GM12864 (cell line): ENCODE data around the gene LRIT2.

ENCODE experiments used
- DNase-seq: peaks from one replicate; pipeline ENCODE4 v3.0.0-alpha.2; 2011; ENCODE audit warnings: low read depth
- H3K4me3 ChIP-seq: 2 replicates; pipeline ENCODE4 v1.5.1; 2011; ENCODE audit warnings: mild to moderate bottlenecking, low read depth, low read length, control low read depth
- TF ChIP-seq, protein P1 (sequence below): IDR thresholded peaks from 2 replicates; pipeline ENCODE4 v1.5.1; 2011; ENCODE audit warnings: low read depth, mild to moderate bottlenecking, moderate library complexity, low read length, control low read depth, inconsistent platforms; ENCODE audit errors: missing control alignments

The LRIT2 gene

DNA sequence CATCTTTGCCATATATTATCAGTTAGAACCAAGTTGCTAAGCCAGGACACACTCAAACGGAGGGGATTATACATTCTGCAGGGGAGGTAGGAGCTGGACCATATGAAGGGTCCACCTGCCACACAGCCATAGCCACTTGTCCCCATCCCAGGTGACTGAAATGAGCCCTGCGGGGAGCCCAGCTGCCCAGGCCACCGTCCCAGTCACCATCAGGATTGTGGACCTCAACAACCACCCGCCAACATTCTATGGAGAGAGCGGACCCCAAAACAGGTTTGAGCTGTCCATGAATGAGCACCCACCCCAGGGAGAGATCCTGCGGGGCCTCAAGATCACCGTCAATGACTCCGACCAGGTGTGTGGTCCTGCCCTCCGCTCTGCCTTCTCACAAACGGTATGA lies 17.3 kb downstream of the LRIT2 start:
- TF ChIP-seq, protein P1, sequence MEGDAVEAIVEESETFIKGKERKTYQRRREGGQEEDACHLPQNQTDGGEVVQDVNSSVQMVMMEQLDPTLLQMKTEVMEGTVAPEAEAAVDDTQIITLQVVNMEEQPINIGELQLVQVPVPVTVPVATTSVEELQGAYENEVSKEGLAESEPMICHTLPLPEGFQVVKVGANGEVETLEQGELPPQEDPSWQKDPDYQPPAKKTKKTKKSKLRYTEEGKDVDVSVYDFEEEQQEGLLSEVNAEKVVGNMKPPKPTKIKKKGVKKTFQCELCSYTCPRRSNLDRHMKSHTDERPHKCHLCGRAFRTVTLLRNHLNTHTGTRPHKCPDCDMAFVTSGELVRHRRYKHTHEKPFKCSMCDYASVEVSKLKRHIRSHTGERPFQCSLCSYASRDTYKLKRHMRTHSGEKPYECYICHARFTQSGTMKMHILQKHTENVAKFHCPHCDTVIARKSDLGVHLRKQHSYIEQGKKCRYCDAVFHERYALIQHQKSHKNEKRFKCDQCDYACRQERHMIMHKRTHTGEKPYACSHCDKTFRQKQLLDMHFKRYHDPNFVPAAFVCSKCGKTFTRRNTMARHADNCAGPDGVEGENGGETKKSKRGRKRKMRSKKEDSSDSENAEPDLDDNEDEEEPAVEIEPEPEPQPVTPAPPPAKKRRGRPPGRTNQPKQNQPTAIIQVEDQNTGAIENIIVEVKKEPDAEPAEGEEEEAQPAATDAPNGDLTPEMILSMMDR, result no peak
- no peak overlapping the region for H3K4me3 ChIP-seq
- DNase-seq, result no peak

DNA sequence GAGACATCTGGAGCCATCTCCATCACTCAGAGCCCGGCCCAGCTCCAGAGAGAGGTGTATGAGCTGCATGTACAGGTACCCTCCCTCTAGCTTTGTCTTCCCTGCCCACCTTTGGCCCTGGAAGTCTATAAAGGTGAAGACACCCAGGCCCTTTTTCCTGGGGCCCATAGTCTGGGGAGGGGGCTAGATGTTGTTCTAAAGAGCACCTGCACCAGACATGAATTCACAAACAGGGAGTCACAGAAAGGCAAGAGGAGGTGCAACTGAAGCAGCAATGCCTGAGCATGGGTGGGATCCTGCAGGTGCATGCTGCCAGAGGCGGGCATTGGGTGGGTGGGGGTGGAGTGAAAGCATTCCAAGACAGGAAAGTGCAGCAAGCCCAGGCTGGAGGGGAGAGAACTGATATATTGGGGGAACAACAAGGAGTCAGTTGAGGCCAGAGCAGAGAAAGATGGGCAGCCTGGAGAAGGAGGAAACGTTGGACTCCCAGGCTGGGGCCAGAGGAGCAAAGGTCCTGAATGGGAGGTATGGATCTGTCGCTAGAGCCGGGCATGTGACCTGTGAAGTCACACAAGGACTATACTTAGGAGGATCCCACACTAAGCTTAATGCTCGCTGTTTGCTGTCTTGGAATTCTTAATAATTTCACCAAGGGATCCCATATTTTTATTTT lies 19.4 kb downstream of the LRIT2 start:
- TF ChIP-seq, protein P1, result no peak
- DNase-seq, result no peak
- H3K4me3 ChIP-seq, result no peak overlapping the region

DNA sequence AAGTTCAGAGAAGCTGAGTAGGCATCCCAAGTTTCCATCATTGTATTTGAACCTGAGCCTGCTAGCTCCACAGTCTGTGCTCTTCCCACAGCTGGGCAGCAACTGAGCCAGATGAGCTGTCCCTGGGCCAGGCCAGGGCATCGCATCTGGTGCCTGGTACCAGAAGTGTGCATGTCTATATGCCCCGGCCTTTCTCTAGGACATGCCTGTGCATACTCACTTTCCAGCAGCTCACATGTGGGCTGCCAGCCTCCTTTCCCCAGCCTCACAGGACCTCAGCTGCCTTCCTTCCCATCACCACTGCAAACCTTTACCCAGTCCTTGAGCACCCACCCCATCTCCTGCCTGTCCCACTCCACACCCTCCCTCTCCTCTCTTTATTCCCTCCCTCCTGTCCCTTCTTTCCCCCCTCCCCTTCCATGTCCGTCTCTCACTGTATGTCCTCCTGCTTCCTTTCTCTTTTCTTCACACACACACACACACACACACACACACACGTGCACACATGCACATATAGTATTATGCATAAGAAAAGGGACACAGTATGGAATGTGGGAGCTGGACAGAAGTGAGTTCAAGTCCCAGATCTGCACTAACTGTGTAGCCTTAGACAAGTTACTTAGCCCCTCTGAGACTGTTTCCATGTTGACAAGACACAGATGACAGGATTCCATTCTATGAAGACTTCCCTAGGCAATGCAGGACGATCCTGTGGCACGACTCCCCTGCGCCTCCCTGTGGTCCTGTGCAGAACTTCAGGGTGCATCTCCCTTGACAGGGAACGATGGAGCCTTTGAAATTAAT lies 20.1 kb downstream of the LRIT2 start:
- DNase-seq, result peak; percentile 24
- H3K4me3 ChIP-seq, result no peak overlapping the region
- TF ChIP-seq, protein P1, result peak; percentile 98

DNA sequence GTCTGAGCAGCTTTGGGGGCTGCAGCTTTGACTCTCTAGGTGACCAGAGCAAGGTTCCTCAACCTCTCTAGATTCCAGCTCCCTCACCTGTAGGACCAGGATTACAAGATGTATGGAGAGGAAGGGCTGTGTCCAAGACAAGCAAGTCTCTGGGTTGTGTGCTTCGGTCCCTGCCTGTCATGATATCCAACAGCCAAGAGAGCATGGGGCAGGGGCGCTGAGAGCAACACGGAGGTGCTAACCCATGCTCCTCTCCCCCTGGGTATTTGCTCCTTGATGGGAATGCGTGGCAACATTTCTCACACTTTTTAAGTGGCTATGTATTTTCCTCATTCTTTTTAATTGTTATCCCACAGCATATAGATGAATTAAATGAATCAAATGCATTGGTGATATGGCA lies 20.7 kb downstream of the LRIT2 start:
- TF ChIP-seq, protein P1, result no peak
- DNase-seq, result no peak
- H3K4me3 ChIP-seq, result no peak overlapping the region

DNA sequence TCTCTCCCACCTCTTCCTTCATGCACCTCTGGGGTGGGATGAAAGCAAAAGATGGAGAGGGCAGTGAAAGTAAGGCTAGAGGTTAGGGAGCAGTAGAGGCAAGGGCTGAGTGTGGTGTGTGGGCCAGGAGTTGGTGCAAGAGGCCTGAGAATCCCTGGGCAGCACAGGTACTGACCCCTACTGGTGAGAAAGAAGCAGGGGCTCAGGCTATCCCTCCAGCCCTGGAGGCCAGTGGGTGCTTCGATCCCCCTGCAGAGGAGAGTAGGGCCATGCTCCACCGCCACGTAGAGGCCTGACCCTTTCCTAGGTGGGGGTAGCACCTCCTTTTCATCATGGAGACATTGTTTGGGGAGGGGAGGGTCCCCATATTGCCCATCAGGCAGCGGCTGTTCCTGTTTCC lies 21.2 kb downstream of the LRIT2 start:
- H3K4me3 ChIP-seq, result no peak overlapping the region
- no peak for DNase-seq
- TF ChIP-seq, protein P1, result peak; percentile 83

DNA sequence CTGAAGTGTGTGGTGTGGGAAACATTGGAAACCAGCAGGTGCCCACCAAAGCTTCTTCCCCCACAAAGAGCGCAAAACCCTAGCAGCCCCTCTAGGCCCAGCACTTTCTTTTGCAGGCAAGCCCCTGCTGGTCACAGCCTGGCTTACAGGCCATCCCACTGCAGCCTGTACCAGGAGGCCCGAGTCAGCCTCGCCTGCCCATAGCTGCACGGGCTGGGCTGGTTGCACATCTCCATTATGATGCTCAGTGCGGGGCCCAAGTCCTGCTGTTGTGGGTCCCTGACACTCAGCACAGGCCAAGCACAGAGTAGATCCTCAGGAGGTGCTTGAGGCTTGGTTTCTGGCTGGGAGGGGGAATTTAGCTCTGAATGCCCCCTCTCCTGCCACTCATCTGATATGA lies 23.0 kb downstream of the LRIT2 start:
- no peak for DNase-seq
- no peak overlapping the region for H3K4me3 ChIP-seq
- TF ChIP-seq, protein P1, result no peak
